ENCODE results near the gene POU3F3. TPM values are rescaled to one million over a fixed set of nuclear protein-coding genes. Genes with fewer than 3 reads are reported as not detected.

Gene POU3F3
- total RNA-seq, 1 donor, result not detected

- H3K4me3 ChIP-seq (ENCODE audit: low read depth, low read length), result no peak overlapping the region
- no peak for DNase-seq (ENCODE audit: low read depth)
- TF ChIP-seq CTCF (IDR thresholded peaks at IDR 0.05; ENCODE audit: insufficient read depth, low read depth, low read length), result no peak
These were observed 28.6 kb upstream of the POU3F3 start for GRCh38 chr2:104825124-104825865.

GRCh38 chr2:104826016-104826415 lies 27.9 kb upstream of the POU3F3 start:
- no peak for TF ChIP-seq CTCF (IDR thresholded peaks at IDR 0.05; ENCODE audit: insufficient read depth, low read depth, low read length)
- DNase-seq (ENCODE audit: low read depth), result no peak
- no peak overlapping the region for H3K4me3 ChIP-seq (ENCODE audit: low read depth, low read length)

GRCh38 chr2:104831742-104832141 lies 22.2 kb upstream of the POU3F3 start:
- H3K4me3 ChIP-seq (ENCODE audit: low read depth, low read length), result no peak overlapping the region
- no peak for TF ChIP-seq CTCF (IDR thresholded peaks at IDR 0.05; ENCODE audit: insufficient read depth, low read depth, low read length)
- no peak for DNase-seq (ENCODE audit: low read depth)

- no peak for DNase-seq (ENCODE audit: low read depth)
- no peak for TF ChIP-seq CTCF (IDR thresholded peaks at IDR 0.05; ENCODE audit: insufficient read depth, low read depth, low read length)
- no peak overlapping the region for H3K4me3 ChIP-seq (ENCODE audit: low read depth, low read length)
These were observed 19.3 kb upstream of the POU3F3 start for GRCh38 chr2:104834431-104835153.

GRCh38 chr2:104836265-104836664 lies 17.6 kb upstream of the POU3F3 start:
- DNase-seq (ENCODE audit: low read depth), result no peak
- no peak overlapping the region for H3K4me3 ChIP-seq (ENCODE audit: low read depth, low read length)
- TF ChIP-seq CTCF (IDR thresholded peaks at IDR 0.05; ENCODE audit: insufficient read depth, low read depth, low read length), result no peak

GRCh38 chr2:104836841-104837240 lies 17.1 kb upstream of the POU3F3 start:
- no peak for TF ChIP-seq CTCF (IDR thresholded peaks at IDR 0.05; ENCODE audit: insufficient read depth, low read depth, low read length)
- H3K4me3 ChIP-seq (ENCODE audit: low read depth, low read length), result no peak overlapping the region
- DNase-seq (ENCODE audit: low read depth), result no peak
